K562 (cell line): ENCODE results near the gene SERPING1. TPM values are rescaled to one million over a fixed set of nuclear protein-coding genes. Genes with fewer than 3 reads are reported as not detected.

Source experiments
- ATAC-seq: fragments of 200-7000 bp; cut with Tn5 transposase; 3 replicates; pipeline ENCODE4 v1.9.1; 2020; ENCODE audit warnings: moderate library complexity
- BruUV-seq: library from RNA; stranded (reverse); fragments of 400-500 nt; replicated peaks from 2 replicates; lab custom pipeline; 2021; lab: Mats Ljungman, UMichigan
- CTCF ChIA-PET: fragments of 300-600 bp; formaldehyde crosslinking; extraction: SDS; loops from one replicate; lab custom pipeline; 2021; ENCODE audit warnings: low intra/inter-chr PET ratio; lab: Yijun Ruan, JAX
- POLR2A ChIA-PET: fragments of 300-600, 350-650 bp; sonication (Branson Sonifier 250); formaldehyde crosslinking; extraction: SDS; loops from one replicate; lab custom pipeline; 2021; ENCODE audit warnings: antibody characterized with exemption, inconsistent platforms; lab: Yijun Ruan, JAX
- DNase-seq, 4 experiments: peaks; one replicate each; pipeline versions ENCODE4 v3.0.0 to v3.0.0-alpha.2; 2011 to 2018; ENCODE audit warnings: low spot score in 3 of 4, mixed read lengths in 3 of 4; ENCODE audit errors: extremely low read depth in 1 of 4
- FAIRE-seq: peaks from 2 replicates; lab custom pipeline; 2011; peaks lifted over from hg19 to GRCh38; lab: Jason Lieb, UNC
- H2AFZ ChIP-seq: 2 replicates; pipeline ENCODE4 v1.6.0; 2011; ENCODE audit warnings: low read depth, low read length, control low read depth, inconsistent platforms
- H3K27ac ChIP-seq: fragments of 200-600 bp; 3 replicates; pipeline ENCODE4 v1.8.0; 2011; ENCODE audit warnings: low read depth, mild to moderate bottlenecking, control low read depth, inconsistent platforms, low read length, moderate library complexity, mixed read lengths; ENCODE audit errors: extremely low read depth
- H3K27me3 ChIP-seq, 2 experiments: fragments of 300-600 bp in 1 of 2; 2 replicates in 1 of 2; 3 replicates in 1 of 2; pipeline versions ENCODE4 v1.6.0 to v1.8.0; 2011; ENCODE audit warnings: inconsistent platforms in 2 of 2, low read length in 2 of 2, mild to moderate bottlenecking in 1 of 2, mixed read lengths in 1 of 2, moderate library complexity in 1 of 2; ENCODE audit not compliant: control insufficient read depth in 2 of 2, insufficient read depth in 2 of 2
- H3K36me3 ChIP-seq: fragments of 300-600 bp; 3 replicates; pipeline ENCODE4 v1.8.0; 2011; ENCODE audit warnings: mild to moderate bottlenecking, low read length, inconsistent platforms; ENCODE audit not compliant: control insufficient read depth, insufficient read depth
- H3K4me1 ChIP-seq, 2 experiments: fragments of 200-600 bp in 1 of 2; replicated peaks in 1 of 2; 2 replicates in 1 of 2; 3 replicates in 1 of 2; pipeline versions ENCODE4 v1.5.1 to v1.8.0; 2011; ENCODE audit warnings: inconsistent platforms in 2 of 2, low read length in 2 of 2, mild to moderate bottlenecking in 1 of 2, mixed read lengths in 1 of 2, moderate library complexity in 1 of 2; ENCODE audit not compliant: control insufficient read depth in 2 of 2, insufficient read depth in 2 of 2
- H3K4me2 ChIP-seq: 2 replicates; pipeline ENCODE4 v1.6.1; 2011; ENCODE audit warnings: low read length, control low read depth, inconsistent platforms, mixed read lengths; ENCODE audit not compliant: insufficient read depth
- H3K4me3 ChIP-seq: fragments of 200-600 bp; sonication (generic), shearing (Covaris generic); 2 replicates; pipeline ENCODE4 v1.5.1; 2016; ENCODE audit warnings: control low read depth, inconsistent platforms
- H3K79me2 ChIP-seq: fragments of 200-600 bp; 3 replicates; pipeline ENCODE4 v1.8.0; 2011; ENCODE audit warnings: low read length, inconsistent platforms; ENCODE audit not compliant: control insufficient read depth, insufficient read depth
- H3K9ac ChIP-seq, 2 experiments: 2 replicates each; pipeline versions ENCODE4 v1.6.0 to v1.6.1; 2011; ENCODE audit warnings: low read depth in 2 of 2, low read length in 2 of 2, control low read depth in 1 of 2, inconsistent platforms in 1 of 2, mild to moderate bottlenecking in 1 of 2, mixed read lengths in 1 of 2; ENCODE audit not compliant: insufficient read depth in 1 of 2
- H3K9me1 ChIP-seq: one replicate; pipeline ENCODE4 v1.6.0; 2011; ENCODE audit warnings: inconsistent platforms, mild to moderate bottlenecking, low read length, moderate library complexity; ENCODE audit not compliant: control insufficient read depth, insufficient read depth
- H3K9me3 ChIP-seq: replicated peaks from 2 replicates; pipeline ENCODE4 v1.5.1; 2011; ENCODE audit warnings: low read depth, low read length, inconsistent platforms; ENCODE audit not compliant: control insufficient read depth, insufficient read depth
- H4K20me1 ChIP-seq: replicated peaks from 2 replicates; pipeline ENCODE4 v1.6.1; 2011; ENCODE audit warnings: low read length, inconsistent platforms, mixed read lengths; ENCODE audit not compliant: control insufficient read depth, insufficient read depth
- BRF1 ChIP-seq: IDR thresholded peaks from 3 replicates; pipeline ENCODE4 v1.6.1; 2011; ENCODE audit warnings: borderline replicate concordance, mild to moderate bottlenecking; ENCODE audit not compliant: insufficient read length; ENCODE audit errors: extremely low read depth
- BRF2 ChIP-seq: IDR thresholded peaks from 3 replicates; pipeline ENCODE4 v1.6.1; 2011; ENCODE audit warnings: borderline replicate concordance, mild to moderate bottlenecking; ENCODE audit not compliant: insufficient read length, insufficient read depth
- DACH1 ChIP-seq: fragments of 450-650 bp; IDR thresholded peaks from 2 replicates; pipeline ENCODE4 v1.6.1; 2018; ENCODE audit not compliant: partially characterized antibody
- DIDO1 ChIP-seq: fragments of 450-650 bp; IDR thresholded peaks from 2 replicates; pipeline ENCODE4 v1.6.1; 2016; ENCODE audit warnings: low read depth, missing biosample characterization, missing genetic modification characterization
- HEY1 ChIP-seq: fragments of 250-450 bp; sonication (Bioruptor Pico); IDR thresholded peaks from 2 replicates; pipeline ENCODE4 v1.5.0; 2020; ENCODE audit warnings: mild to moderate bottlenecking, moderate library complexity, borderline replicate concordance
- HINFP ChIP-seq: fragments of 450-650 bp; conservative IDR thresholded peaks from 2 replicates; pipeline ENCODE4 v1.6.1; 2016; ENCODE audit warnings: missing genetic modification characterization, low read depth, mild to moderate bottlenecking, control low read depth, missing compliant biosample characterization
- HMG20B ChIP-seq: fragments of 250-450 bp; sonication (Bioruptor Pico); IDR thresholded peaks from 2 replicates; pipeline ENCODE4 v1.5.0; 2021; ENCODE audit warnings: mild to moderate bottlenecking
- KAT7 ChIP-seq: sonication (generic); formaldehyde crosslinking; IDR thresholded peaks from 2 replicates; pipeline ENCODE4 v1.8.0; 2022; ENCODE audit warnings: missing genetic modification reagents, mild to moderate bottlenecking, borderline replicate concordance
- MCM5 ChIP-seq: fragments of 450-650 bp; IDR thresholded peaks from 2 replicates; pipeline ENCODE4 v1.6.1; 2016; ENCODE audit warnings: low read depth
- PHB2 ChIP-seq: fragments of 450-650 bp; IDR thresholded peaks from 2 replicates; pipeline ENCODE4 v1.6.1; 2017; ENCODE audit warnings: low read depth
- POLR2A ChIP-seq: fragments of 450-650 bp; conservative IDR thresholded peaks from 2 replicates; pipeline ENCODE4 v1.6.1; 2016
- SAFB ChIP-seq: fragments of 200-400 bp; formaldehyde crosslinking; IDR thresholded peaks from 2 replicates; pipeline ENCODE4 v1.6.1; 2017; ENCODE audit warnings: low read depth, low read length, borderline replicate concordance
- ZNF24 ChIP-seq: fragments of 450-650 bp; IDR thresholded peaks from 2 replicates; pipeline ENCODE4 v1.6.1; 2016
- ZNF583 ChIP-seq: fragments of 250-450 bp; sonication (Bioruptor Pico); IDR thresholded peaks from 2 replicates; pipeline ENCODE4 v1.4.0; 2020
- ZNF785 ChIP-seq: fragments of 250-450 bp; sonication (Bioruptor Pico); IDR thresholded peaks from 2 replicates; pipeline ENCODE4 v1.4.0; 2020; ENCODE audit warnings: mild to moderate bottlenecking
- WGBS: fragments of 100-300 bp; shearing (Covaris generic); methylation state at CpG from one replicate; pipeline ENCODE4 v1.1.6; 2016; ENCODE audit warnings: low coverage, mixed read lengths; ENCODE audit not compliant: insufficient coverage; ENCODE audit errors: missing lambda C conversion rate; 5-methylcytosine and 5-hydroxymethylcytosine counted together
- in situ Hi-C: fragments of 300-500 bp; cut with MboI; formaldehyde crosslinking; loops from 4 replicates; pipeline ENCODE4 v1.15.0; 2018; ENCODE audit warnings: inconsistent platforms, mixed read lengths
- intact Hi-C: fragments of 100-400 bp; cut with micrococcal nuclease; formaldehyde crosslinking; loops from 2 replicates; pipeline ENCODE4 v1.14.2; 2022
- polyA plus RNA-seq, 8 experiments: library from polyadenylated mRNA; depleted of rRNA in 4 of 8; stranded (reverse) in 5 of 8; unstranded in 3 of 8; fragments of >200 nt; fragmentation: Nextera tagmentation in 2 of 8; fragmentation: Illumina TruSeq in 1 of 8; extraction: Ambion mirVana in 2 of 8; extraction: Trizol in 1 of 8; gene quantifications; 2 replicates each; pipeline versions ENCODE4 v1.2.1 to v1.2.3, GENCODE V29; 2011 to 2014; ENCODE audit warnings: inconsistent platforms in 1 of 8, missing spikeins in 1 of 8
- total RNA-seq, 7 experiments: library from RNA; depleted of rRNA in 6 of 7; stranded (reverse); fragments of >200 nt in 6 of 7; fragmentation: Illumina TruSeq in 2 of 7; extraction: Trizol in 2 of 7; gene quantifications; 2 replicates each; pipeline versions ENCODE4 v1.2.1 to v1.2.3, GENCODE V29; 2011 to 2021; ENCODE audit warnings: low replicate concordance in 1 of 7
- TF ChIP-seq, protein P1 (sequence below), 3 experiments: fragments of 200-800 bp in 1 of 3; sonication (Bioruptor generic) in 1 of 3; sonication (generic) in 1 of 3; formaldehyde crosslinking in 1 of 3; IDR thresholded peaks; 2 replicates each; pipeline versions ENCODE4 v1.6.1 to v1.8.0; 2016 to 2022; ENCODE audit warnings: mild to moderate bottlenecking in 2 of 3, missing compliant biosample characterization in 2 of 3, missing genetic modification characterization in 2 of 3, missing genetic modification reagents in 1 of 3

The SERPING1 gene
- total and polyA plus RNA-seq, 9 of the 15 experiments (the other 6 are each of a cell fraction or from before 2014, with no cell fraction given), result 0.10 to 1.00 (median 0.21) TPM; not detected in 2

DNA sequence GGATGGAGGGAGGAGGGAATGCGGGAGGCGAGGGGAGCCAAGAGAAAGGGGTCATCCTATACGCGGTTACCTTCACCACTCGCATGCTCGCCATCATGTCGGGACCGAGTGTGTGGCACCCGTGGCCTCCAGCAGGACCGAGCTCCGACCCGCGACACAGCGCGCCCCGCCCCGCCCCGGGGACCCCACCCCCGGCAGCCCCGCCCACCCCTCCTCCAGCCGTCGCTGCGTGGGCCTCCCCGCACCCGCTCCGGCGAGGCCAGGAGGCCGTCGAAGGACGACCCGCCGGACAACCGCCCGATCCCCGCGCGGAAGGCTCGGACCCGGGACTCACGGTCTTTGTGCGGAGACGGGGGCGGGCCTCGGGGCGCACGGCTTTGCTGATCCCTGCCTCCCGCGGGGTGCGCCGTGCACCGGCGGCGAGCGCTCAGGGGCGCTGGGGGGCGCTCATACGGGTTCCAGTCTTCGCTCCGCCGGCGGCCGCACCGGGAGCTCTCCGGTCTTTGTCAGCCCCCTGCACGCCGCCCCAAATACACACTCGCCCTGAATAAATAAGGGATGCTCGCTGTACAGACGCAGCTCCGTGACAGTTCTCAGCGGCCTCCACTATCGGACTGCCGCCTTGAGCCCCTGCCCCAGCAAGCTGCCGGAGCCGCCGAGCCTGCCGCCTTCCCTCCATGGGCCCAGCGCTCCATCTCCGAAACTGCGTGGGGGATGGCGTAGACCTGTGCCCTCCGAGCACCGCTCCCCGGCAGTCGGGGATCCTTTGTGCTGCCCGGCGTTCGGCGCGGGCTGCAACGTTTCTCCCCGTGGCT, 29.8 kb upstream of the SERPING1 start, which contains the start of gene UBE2L6:
TSS of gene UBE2L6 (minus strand) at position 158 of the 815 bp plus-strand sequence. CDS start at position 97, 61 bp downstream.
- intact Hi-C loops, result loop anchor here (1.0 to 10.0 kb wide), 5 partner anchors 37 to 237 kb away; partner anchors contain the start of gene TIMM10
- H2AFZ ChIP-seq, result peak within 1 kb of the TSS; percentile 100
- peak within 1 kb of the TSS; percentile 76 to 96 for H3K9ac ChIP-seq
- in situ Hi-C loops, result loop anchor here (5.0 kb wide), 1 partner anchor 75 kb away; no protein-coding TSS in a partner anchor
- H3K9me1 ChIP-seq, result no peaks in the 10 kb centered on the region
- under 1% methylated on average over 48 of the region's 92 CpGs for WGBS
- H3K4me2 ChIP-seq, result peak within 1 kb of the TSS; percentile 97
- no peaks in the 10 kb centered on the region; the same call in 2 of the 3 replicates for H3K79me2 ChIP-seq
- no peaks in the 10 kb centered on the region for H3K27me3 ChIP-seq
- no peaks in the 10 kb centered on the region for H3K9me3 ChIP-seq
- no peak for FAIRE-seq
- H3K36me3 ChIP-seq, result no peaks in the 10 kb centered on the region
- peak; percentile 69 to 85 (median 82) for DNase-seq
- ATAC-seq, result peak; percentile 91
- peaks cover 12 to 19% of the 10 kb centered on the region in 2 experiments; a peak in 4 of 5 replicates for H3K4me1 ChIP-seq
- BruUV-seq, result no TSS peak
- no peaks in the 10 kb centered on the region for H4K20me1 ChIP-seq
- CTCF ChIA-PET, result interaction anchor here (0.8 to 4.9 kb wide), 9 partner anchors 73 to 233 kb away, joined by 3 to 37 read pairs (median 4); no protein-coding TSS in a partner anchor
- H3K27ac ChIP-seq, result peak within 1 kb of the TSS; percentile 60; the same call in 2 of the 3 replicates
- POLR2A ChIA-PET, result interaction anchor here (0.7 to 1.2 kb wide), 5 partner anchors 10 to 108 kb away, joined by 3 read pairs; no protein-coding TSS in a partner anchor
- peak within 1 kb of the TSS; percentile 78 for H3K4me3 ChIP-seq
- no peak for TF ChIP-seq HEY1 (CRISPR knock-in tag)
- TF ChIP-seq BRF2, result no peak
- no peak for TF ChIP-seq DIDO1 (tag)
- no peak for TF ChIP-seq HINFP (tag)
- TF ChIP-seq, protein P1, sequence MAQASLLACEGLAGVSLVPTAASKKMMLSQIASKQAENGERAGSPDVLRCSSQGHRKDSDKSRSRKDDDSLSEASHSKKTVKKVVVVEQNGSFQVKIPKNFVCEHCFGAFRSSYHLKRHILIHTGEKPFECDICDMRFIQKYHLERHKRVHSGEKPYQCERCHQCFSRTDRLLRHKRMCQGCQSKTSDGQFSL (CRISPR knock-in tag; IDR thresholded peaks at IDR 0.05), result peak; percentile 70; the same call in 1 of the 2 replicates
- TF ChIP-seq, protein P1 (tag; IDR thresholded peaks at IDR 0.05), result no peak
- TF ChIP-seq POLR2A, result no peak
- TF ChIP-seq ZNF24, result no peak
- TF ChIP-seq KAT7 (CRISPR knock-in tag), result peak; percentile 71; the same call in 1 of the 2 replicates
- TF ChIP-seq DACH1, result no peak
- no peak for TF ChIP-seq ZNF785 (CRISPR knock-in tag)
- TF ChIP-seq HMG20B, result no peak
- no peak for TF ChIP-seq BRF1
- TF ChIP-seq SAFB, result no peak
- no peak for TF ChIP-seq PHB2
- TF ChIP-seq ZNF583 (CRISPR knock-in tag), result no peak
- no peak for TF ChIP-seq MCM5
